Transverse colon (tissue), 4 donors: ENCODE results near the gene MYH13.

Source experiments
- EP300 ChIP-seq: sonication (generic); formaldehyde crosslinking; IDR thresholded peaks from one replicate; pipeline ENCODE4 v1.6.1; 2017; ENCODE audit warnings: antibody characterized with exemption, low read depth
- POLR2A ChIP-seq: fragments of 450-650 bp; IDR thresholded peaks from one replicate; pipeline ENCODE4 v1.6.1; 2016; ENCODE audit warnings: antibody characterized with exemption, mild to moderate bottlenecking, moderate library complexity
- POLR2AphosphoS5 ChIP-seq, 3 donors: sonication (generic); formaldehyde crosslinking; IDR thresholded peaks; one replicate each; pipeline ENCODE4 v1.6.1; 2016; ENCODE audit warnings: antibody characterized with exemption in 3 of 3
- TF ChIP-seq, protein P1 (sequence below), 5 experiments: fragments of 200-600 bp in 3 of 5; fragments of 450-650 bp in 2 of 5; sonication (generic) in 3 of 5; IDR thresholded peaks; 1 replicate in 2 of 5; 2 replicates in 3 of 5; pipeline ENCODE4 v1.5.1; 2016 to 2017; ENCODE audit warnings: antibody characterized with exemption in 5 of 5, inconsistent platforms in 3 of 5, mild to moderate bottlenecking in 2 of 5, moderate library complexity in 1 of 5

DNA sequence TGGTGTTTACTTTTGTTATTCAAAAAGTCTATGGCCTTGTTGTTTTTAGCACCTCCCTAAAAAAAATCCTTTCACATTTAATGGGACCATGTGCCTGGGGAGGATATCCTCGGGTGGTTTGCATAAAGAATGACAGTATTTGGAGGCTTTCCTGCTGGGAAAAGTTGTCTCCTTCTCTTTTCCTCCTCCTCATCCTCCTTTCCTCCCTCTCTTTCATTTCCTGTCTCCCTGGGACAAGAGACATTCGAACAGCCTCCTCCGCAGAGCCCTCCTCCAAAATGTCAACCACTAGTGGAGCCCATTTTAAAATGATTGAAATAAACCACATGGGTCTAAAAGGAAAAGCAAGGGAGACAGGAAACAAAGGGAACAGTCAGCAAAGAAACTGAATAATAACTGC lies 67.4 kb downstream of the MYH13 start:
- no peak for TF ChIP-seq POLR2A
- TF ChIP-seq POLR2AphosphoS5 (IDR thresholded peaks at IDR 0.05), result no peak
- TF ChIP-seq EP300, result no peak
- TF ChIP-seq, protein P1, sequence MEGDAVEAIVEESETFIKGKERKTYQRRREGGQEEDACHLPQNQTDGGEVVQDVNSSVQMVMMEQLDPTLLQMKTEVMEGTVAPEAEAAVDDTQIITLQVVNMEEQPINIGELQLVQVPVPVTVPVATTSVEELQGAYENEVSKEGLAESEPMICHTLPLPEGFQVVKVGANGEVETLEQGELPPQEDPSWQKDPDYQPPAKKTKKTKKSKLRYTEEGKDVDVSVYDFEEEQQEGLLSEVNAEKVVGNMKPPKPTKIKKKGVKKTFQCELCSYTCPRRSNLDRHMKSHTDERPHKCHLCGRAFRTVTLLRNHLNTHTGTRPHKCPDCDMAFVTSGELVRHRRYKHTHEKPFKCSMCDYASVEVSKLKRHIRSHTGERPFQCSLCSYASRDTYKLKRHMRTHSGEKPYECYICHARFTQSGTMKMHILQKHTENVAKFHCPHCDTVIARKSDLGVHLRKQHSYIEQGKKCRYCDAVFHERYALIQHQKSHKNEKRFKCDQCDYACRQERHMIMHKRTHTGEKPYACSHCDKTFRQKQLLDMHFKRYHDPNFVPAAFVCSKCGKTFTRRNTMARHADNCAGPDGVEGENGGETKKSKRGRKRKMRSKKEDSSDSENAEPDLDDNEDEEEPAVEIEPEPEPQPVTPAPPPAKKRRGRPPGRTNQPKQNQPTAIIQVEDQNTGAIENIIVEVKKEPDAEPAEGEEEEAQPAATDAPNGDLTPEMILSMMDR (IDR thresholded peaks at IDR 0.05), result no peak
